ENCODE results near the gene PPIP5K1.
A peak's percentile ranks its signal among the peaks of the same experiment; 100 is the strongest.
"Not testable (repeated sequence)": the region's sequence is repeated elsewhere in the genome, so short reads cannot be mapped to it uniquely, and the experiment has no call there.

PPIP5K1 gene

DNA sequence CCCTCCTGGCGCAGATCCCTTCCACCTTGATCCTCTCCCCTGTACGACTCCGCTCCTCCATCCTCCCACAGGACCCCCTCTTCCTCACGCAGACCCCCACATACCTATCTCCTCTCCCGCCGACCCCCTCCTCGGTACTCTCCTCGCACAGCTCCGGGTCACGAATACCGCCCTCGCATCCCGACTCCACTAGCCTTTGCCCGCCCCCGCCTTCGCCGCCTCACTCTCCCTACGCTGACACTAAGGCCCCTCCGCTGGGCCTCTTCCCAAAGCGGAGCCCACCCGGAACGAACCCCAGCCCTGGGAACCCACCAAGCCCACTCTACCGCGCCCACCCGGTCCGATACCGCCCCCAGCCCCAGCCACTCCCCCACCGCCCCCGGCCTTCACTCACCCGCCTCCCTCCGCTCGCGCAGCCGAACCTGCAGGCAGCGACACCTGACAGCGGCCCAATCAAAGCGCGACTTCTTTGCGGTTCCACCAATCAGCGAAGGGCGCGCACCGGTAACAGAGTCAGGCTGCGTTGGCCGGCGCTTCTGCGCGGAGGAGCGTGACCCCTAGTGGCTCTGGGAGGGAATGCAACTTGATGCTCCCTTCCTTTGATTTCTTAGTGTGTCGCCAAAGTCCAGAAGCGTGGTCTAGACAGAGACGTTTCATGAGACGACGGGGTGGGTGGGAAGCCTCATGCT lies at the start of gene PPIP5K1:
TSS of gene PPIP5K1 (minus strand) at position 431 of the 689 bp plus-strand sequence. CDS start 5,704 bp downstream, outside the sequence.
- DNase-seq (ENCODE audit: extremely low read depth, low read depth): not testable (repeated sequence)

DNA sequence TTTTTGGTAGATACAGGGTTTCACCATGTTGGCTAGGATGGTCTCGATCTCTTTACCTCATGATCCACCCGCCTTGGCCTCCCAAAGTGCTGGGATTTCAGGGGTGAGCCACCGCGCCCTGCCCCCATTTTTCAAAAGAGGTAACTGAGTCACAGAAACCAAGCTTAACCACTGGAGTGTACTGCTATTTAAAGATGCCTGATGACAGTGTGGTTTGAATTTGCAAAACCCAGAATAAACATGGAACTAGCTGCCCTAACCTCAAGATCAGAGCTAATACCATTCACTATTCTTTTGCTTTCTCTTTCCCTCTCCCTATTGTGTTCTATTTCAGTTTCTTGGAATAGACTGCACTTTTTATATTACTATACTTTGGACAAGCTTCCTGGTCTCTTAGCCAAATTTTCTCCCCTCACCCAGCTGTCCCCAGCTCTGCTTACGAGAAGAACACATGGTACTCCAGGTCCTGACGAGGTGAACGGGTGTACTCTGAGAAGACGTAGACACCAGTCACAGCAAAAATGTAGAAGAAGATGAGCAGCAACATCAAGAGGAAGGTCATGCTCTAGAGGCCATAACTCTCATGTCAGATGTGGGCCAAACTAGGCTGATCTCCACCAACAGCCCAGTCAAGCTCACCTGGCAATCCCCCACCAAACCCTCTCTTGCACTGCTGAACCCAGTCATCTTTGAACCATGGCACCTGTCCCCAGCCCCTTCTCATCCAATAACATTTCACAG lies 48.6 kb upstream of the PPIP5K1 start:
- DNase-seq (ENCODE audit: extremely low read depth, low read depth): not testable (repeated sequence)

DNA sequence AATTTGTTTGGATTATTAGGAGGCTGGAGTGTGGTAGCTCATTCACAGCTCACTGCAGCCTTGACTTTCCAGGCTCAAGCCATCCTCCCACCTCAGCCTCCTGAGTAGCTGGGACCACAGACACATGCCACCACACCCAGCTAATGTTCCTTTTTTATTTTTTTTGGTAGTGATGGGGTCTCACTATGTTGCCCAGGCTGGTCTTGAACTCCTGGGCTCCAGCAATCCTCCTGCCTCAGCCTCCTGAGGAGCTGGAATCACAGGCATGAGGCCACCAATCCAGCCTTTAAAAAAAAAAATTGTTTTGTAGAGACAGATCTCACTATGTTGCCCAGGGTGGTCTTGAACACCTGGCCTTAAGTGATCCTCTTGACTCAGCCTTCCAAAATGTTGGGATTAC lies 36.9 kb upstream of the PPIP5K1 start:
- DNase-seq (ENCODE audit: extremely low read depth, low read depth): not testable (repeated sequence)

DNA sequence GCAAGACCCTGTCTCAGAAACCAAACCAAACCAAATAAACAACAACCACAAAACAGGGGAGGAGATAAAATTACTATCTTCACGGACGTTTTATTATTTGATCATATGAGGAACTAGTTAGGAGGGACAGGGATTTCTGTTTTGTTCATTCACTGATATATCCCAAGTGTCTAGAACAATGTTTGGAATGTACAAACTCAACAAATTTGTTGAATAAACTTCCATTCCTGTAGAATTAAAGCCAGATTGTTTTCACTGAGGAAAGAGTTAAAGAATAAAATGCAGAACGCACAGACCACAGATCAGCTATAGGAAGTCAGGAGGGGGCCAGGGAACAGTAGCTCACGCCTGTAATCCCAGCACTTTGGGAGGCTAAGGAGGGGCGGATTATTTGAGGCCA lies 35.1 kb upstream of the PPIP5K1 start:
- DNase-seq (ENCODE audit: extremely low read depth, low read depth): no peak
- TF ChIP-seq, protein P1, sequence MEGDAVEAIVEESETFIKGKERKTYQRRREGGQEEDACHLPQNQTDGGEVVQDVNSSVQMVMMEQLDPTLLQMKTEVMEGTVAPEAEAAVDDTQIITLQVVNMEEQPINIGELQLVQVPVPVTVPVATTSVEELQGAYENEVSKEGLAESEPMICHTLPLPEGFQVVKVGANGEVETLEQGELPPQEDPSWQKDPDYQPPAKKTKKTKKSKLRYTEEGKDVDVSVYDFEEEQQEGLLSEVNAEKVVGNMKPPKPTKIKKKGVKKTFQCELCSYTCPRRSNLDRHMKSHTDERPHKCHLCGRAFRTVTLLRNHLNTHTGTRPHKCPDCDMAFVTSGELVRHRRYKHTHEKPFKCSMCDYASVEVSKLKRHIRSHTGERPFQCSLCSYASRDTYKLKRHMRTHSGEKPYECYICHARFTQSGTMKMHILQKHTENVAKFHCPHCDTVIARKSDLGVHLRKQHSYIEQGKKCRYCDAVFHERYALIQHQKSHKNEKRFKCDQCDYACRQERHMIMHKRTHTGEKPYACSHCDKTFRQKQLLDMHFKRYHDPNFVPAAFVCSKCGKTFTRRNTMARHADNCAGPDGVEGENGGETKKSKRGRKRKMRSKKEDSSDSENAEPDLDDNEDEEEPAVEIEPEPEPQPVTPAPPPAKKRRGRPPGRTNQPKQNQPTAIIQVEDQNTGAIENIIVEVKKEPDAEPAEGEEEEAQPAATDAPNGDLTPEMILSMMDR (IDR thresholded peaks at IDR 0.05; ENCODE audit: low read depth, low read length): no peak

DNA sequence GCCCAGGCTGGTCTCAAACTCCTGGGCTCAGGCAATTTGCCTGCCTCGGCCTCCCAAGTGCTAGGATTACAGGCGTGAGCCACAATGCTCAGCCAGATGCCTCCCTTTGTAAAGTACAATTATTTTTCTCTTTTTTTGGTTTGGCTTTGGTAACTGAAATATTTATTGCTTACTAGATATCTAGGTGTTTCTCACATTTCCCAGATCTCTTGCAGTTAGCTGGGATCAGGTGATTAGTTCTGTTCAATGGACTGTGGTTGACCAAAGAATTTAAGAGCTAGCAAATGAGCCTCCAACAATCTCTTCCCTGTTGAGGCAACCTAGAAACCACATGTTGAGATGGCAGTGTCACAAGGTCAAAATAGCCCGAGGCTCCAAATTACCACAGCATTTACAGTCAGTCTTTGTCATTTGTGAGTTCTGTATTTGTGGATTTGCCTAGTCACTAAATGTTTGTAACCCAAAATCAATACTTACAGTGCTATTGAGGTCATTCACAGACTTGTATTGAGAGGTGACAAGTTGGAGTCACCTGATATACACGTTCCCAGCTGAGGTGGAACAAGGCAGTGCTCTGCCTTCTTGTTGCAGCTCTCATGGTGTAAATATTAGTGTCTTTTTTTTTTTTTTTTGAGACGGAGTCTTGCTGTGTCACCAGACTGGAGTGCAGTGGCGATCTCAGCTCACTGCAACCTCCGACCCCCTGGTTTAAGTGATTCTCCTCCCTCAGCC lies 32.2 kb upstream of the PPIP5K1 start:
- DNase-seq (ENCODE audit: extremely low read depth, low read depth): not testable (repeated sequence)

DNA sequence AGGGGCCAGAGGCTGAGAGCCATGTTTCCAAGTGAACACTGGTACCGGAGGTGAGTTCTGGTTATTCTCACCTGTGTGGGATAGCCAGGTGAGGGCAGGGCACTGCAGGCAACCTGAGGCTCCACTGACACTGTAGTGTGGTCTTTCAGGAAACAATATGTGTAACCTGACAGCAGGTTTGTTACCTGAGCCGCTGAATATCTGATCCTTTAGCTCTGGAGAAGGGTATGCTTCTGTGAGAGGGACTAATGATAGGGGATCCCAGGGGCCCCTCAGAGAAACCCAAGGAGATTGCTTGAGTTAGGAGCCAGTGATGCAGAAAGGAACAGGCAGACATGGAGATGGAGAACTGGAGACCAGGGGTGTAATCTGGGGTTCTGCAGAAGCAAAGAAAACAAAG lies 28.7 kb upstream of the PPIP5K1 start, which contains the start of gene STRC:
TSS of gene STRC (minus strand) at position 101 of the 400 bp plus-strand sequence. CDS start at position 23, 78 bp downstream.
- DNase-seq (ENCODE audit: extremely low read depth, low read depth): not testable (repeated sequence)

DNA sequence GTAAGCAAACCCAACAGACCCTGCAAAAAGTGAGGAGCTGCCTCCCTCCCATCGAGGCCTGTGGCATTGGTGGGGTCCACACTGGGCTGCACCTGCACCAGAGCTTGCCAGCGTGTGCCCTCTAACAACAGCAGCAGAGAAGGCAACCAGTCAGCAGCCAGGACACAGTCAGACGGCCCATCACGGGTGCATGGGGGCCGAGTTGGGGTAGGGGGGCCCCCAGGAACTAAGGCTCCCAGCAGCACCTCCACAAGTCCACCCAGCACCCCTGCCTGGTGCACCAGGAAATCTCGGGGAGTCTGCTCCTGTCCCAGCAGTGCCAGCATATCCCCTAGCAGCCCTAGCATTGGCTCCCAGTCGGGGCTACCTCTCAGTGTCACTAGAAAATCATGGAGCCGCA lies 27.7 kb upstream of the PPIP5K1 start:
- not testable (repeated sequence) for DNase-seq (ENCODE audit: extremely low read depth, low read depth)

DNA sequence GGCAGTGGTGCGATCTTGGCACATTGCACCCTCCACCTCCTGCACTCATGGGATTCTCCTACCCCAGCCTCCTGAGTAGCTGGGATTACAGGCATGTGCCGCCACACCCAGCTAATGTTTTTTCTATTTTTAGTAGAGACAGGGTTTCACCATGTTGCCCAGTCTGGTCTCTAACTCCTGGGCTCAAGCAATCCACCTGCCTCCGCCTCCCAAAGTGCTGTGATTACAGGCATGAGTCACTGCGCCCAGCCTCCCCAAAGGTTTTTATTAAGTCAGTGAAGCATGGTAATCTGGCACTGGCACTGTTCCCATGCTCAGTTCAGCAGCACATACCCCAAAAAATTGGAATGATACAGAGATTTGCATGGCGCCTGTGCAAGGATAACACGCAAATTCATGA lies 12.2 kb upstream of the PPIP5K1 start:
- DNase-seq (ENCODE audit: extremely low read depth, low read depth): peak; percentile 44

DNA sequence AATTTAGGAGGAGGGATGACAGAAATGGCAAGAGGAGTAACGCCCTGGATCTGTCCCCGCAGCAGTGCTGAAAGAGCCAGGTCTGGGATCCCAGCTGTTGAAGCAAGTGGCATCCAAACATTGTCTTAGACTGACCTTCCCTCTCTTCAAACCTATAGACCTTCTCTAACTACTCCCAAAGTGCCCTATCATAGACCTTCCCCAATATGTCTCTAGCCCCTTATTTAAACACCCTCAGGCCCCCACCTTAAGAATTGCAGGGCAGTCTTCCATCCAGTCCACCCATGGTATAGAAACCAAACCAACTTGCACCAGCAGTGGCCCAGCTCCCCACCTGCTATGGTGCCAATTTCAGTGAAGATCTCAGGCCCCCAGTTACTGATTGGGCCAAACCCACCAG lies 10.2 kb upstream of the PPIP5K1 start:
- not testable (repeated sequence) for DNase-seq (ENCODE audit: extremely low read depth, low read depth)

DNA sequence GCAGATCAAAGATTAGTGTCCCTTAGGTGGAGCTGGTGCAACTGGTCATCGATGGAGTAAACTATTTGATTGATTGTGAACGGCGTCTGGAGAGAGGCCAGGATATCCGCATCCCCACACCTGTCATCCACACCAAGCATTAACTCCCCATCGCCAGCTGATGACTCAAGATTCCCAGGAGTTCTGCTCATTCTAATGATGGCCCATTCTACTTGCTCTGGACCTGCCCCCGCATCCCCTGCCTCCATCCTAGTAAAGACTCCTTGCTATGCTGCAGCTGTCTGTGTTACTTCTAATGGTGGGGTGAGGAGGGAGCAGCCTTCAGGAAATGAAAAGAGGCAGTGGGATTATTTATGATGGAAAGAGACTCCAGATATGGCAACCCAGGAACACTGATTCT lies 9.1 kb upstream of the PPIP5K1 start:
- DNase-seq (ENCODE audit: extremely low read depth, low read depth): not testable (repeated sequence)

DNA sequence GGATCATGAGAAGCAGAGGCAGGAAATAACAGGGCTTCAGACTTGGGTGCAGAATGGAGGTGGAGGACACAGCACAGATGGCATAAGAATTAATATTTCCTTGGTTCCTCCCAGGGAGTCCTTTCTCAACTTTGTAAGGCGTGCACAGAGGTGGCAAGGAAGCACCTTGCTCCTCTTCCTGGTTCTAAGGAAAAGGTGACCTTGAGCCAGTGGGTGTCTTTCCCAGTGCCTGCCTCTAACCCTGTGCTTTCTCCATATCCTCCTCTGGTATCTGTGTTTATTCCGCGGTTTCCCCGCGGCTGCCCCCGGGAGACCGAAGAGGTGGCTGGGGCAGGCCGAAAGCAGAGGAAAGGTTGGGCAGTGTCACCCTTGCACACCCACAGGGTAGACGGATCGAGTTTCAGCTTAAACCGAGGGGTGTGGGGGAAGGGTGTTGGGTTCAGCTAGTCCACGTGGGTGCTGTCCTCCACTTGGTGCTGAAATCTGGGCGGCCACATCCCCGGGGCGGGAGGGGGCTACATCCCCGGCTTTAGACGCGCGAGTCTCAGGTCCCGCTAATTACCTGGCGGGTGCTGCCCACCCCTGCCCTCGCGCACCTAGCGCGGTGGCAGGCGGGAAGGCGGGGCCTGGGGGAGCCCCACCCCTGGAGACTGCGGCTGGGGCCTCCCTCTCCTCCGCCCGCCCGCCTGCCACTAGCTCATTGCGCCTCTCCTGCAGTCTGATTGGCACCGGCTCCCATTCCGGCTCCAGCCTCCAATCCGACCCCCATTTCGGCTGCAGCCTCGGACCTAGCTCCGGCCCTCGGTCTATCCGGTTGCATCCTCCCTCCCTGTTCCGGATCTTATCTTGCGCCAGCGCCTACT lies 3.6 kb upstream of the PPIP5K1 start, which contains the start of gene CKMT1B:
TSS of gene CKMT1B (plus strand) at position 700 of the 863 bp plus-strand sequence. CDS start 192 bp downstream, outside the sequence.
- DNase-seq (ENCODE audit: extremely low read depth, low read depth): not testable (repeated sequence)

DNA sequence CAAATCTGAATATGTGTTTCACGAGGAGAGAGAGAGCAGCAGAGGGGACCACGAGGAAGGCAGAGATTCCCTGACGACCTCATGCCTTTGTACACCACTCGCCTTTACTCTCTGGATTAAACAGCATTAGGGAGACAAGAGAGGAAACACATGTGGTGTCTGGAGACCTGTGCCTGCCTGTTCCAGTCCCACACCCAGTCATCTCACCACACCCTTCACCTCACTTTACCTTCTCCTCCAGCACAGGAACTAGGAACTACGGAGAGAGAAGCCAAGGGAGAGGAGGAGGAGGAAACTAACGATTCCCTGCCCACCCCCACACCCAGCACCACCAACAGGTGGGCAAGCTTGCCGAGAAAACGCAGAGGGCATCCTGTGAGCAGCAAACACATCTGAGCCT lies 2.8 kb upstream of the PPIP5K1 start:
- not testable (repeated sequence) for DNase-seq (ENCODE audit: extremely low read depth, low read depth)

DNA sequence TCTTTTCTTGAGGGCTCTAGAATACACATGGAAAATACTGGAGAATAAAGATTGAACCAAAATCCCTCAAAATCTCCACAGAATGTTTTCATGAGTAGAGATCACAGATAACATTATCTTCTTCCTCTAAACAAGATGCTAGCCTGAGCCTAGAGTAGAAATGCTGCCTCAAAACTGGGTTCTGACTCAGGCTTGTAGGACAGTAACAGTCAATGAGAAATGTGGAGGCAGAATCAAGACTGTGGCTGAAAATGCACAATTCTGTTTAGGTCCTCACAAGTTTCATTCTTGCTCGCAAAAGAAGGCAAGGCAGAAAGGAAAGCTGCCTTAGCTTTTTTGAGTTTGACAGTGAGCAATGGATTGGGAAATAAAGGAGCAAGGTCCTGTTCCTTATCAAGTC lies 15.4 kb downstream of the PPIP5K1 start:
- DNase-seq (ENCODE audit: extremely low read depth, low read depth): not testable (repeated sequence)

DNA sequence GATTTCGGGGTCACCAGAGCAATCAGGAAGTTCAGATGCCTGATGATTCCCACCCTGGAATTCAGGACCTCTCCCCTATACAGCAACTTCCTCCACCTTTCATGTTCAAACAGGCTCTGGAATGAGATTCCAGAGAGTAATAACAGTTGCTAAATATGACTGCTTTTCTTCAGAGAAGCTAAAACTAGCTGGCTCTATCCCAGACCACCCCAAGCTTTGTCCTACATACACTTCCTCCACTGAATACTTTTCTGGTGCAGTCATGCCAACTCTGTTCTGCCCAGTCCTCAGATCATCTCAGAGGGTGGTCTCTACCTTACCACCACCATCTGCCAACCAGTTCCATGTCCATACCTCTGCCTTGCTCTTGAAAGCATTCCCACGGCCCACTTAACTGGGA lies 23.4 kb downstream of the PPIP5K1 start:
- DNase-seq (ENCODE audit: extremely low read depth, low read depth): not testable (repeated sequence)

DNA sequence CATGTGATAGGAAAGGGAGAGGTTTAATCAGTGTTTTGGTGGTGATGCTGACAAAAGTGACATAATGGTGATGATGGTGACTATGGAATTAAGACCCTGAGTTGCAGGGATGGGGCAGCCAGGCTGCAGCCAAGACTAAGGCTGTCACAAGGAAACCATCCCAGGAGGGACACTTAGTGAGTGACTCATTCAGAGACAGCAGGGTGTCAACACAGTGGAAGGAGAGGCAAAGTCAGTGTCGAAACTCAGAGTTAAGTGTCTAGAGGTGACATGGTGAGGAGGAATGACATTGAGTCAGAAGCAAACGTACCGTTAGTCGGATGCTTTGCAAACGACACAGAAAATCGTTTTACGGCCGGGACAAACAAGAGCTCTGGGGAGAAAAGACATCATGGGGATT lies 26.2 kb downstream of the PPIP5K1 start:
- DNase-seq (ENCODE audit: extremely low read depth, low read depth): not testable (repeated sequence)

DNA sequence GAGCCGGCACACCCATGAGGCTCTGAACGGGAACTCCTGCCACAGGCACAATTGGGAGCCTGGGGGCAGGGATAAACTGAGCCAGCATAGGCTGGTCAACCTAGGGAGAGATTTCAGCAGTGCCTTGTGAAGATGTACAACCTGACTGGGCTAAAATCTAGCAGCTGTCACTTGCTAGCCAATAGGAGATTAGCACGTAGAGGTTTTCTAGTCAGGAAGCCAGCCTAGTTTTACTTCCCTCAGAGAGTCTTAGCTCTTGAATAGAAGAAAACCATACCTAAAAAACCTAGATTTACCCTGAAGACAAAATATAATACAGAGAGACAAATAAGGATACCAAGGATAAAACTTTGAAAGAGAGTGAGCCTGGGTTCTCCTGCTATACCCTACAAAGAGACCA lies 27.3 kb downstream of the PPIP5K1 start:
- not testable (repeated sequence) for DNase-seq (ENCODE audit: extremely low read depth, low read depth)
